ENCODE measurements around the gene ARHGAP20. TPM values are rescaled to one million over a fixed set of nuclear protein-coding genes. Genes with fewer than 3 reads are reported as not detected.
"Not testable (repeated sequence)": the region's sequence is repeated elsewhere in the genome, so short reads cannot be mapped to it uniquely, and the experiment has no call there.

Gene ARHGAP20
- total RNA-seq, 4 donors from 2014 or later: 0.51 to 2.3 (median 1.1) TPM

GRCh38 chr11:110645253-110645652 is 67.0 kb downstream of the ARHGAP20 start:
- no peak overlapping the region for H3K27ac ChIP-seq
- in situ Hi-C loops (cut with MboI; ENCODE audit: low sequenced_read_pairs in 4 of 4) (no loop called here), intact Hi-C loops (cut with DNase I; ENCODE audit: low total_unique reads) (no loop called here)
- no peaks in the 10 kb centered on the region for H3K4me1 ChIP-seq
- no peak overlapping the region for H3K4me3 ChIP-seq
- ATAC-seq: no peak
- TF ChIP-seq CTCF (IDR thresholded peaks at IDR 0.05 in 4 of 5, conservative IDR thresholded peaks at IDR 0.05 in 1 of 5) (no peak), POLR2A (IDR thresholded peaks at IDR 0.05) (no peak)
- DNase-seq: no peak
- no peaks in the 10 kb centered on the region for H3K36me3 ChIP-seq
- H3K27me3 ChIP-seq: no peaks in the 10 kb centered on the region
- no peaks in the 10 kb centered on the region for H3K9me3 ChIP-seq

- no peaks in the 10 kb centered on the region for H3K9me3 ChIP-seq
- H3K27me3 ChIP-seq: no peaks in the 10 kb centered on the region
- DNase-seq: no peak
- no peak for ATAC-seq
- no peak overlapping the region for H3K27ac ChIP-seq
- TF ChIP-seq CTCF (IDR thresholded peaks at IDR 0.05 in 4 of 5, conservative IDR thresholded peaks at IDR 0.05 in 1 of 5) (no peak), POLR2A (IDR thresholded peaks at IDR 0.05) (no peak)
- H3K36me3 ChIP-seq: no peaks in the 10 kb centered on the region
- intact Hi-C loops (cut with DNase I; ENCODE audit: low total_unique reads): no loop called here
- H3K4me3 ChIP-seq: no peak overlapping the region
- H3K4me1 ChIP-seq: no peaks in the 10 kb centered on the region
- in situ Hi-C loops (cut with MboI; ENCODE audit: low sequenced_read_pairs in 4 of 4): no loop called here
Observed at GRCh38 chr11:110634370-110634769, 77.9 kb downstream of the ARHGAP20 start.

- intact Hi-C loops (cut with DNase I; ENCODE audit: low total_unique reads): no loop called here
- DNase-seq: no peak
- Histone ChIP-seq H3K4me1 (no peaks in the 10 kb centered on the region), H3K9me3 (no peaks in the 10 kb centered on the region), H3K27me3 (no peaks in the 10 kb centered on the region), H3K4me3 (no peak overlapping the region), H3K36me3 (no peaks in the 10 kb centered on the region), H3K27ac (no peak overlapping the region)
- ATAC-seq: no peak
- in situ Hi-C loops (cut with MboI; ENCODE audit: low sequenced_read_pairs in 4 of 4): no loop called here
- TF ChIP-seq POLR2A (IDR thresholded peaks at IDR 0.05): no peak
- TF ChIP-seq CTCF (IDR thresholded peaks at IDR 0.05 in 4 of 5, conservative IDR thresholded peaks at IDR 0.05 in 1 of 5): no peak
Observed at GRCh38 chr11:110631551-110631950, 80.7 kb downstream of the ARHGAP20 start.

GRCh38 chr11:110629594-110629993 is 82.6 kb downstream of the ARHGAP20 start:
- no peak for TF ChIP-seq CTCF (IDR thresholded peaks at IDR 0.05 in 4 of 5, conservative IDR thresholded peaks at IDR 0.05 in 1 of 5)
- no peak for TF ChIP-seq POLR2A (IDR thresholded peaks at IDR 0.05)
- H3K9me3 ChIP-seq: no peaks in the 10 kb centered on the region
- no peaks in the 10 kb centered on the region for H3K27me3 ChIP-seq
- H3K36me3 ChIP-seq: no peaks in the 10 kb centered on the region
- H3K4me1 ChIP-seq: no peaks in the 10 kb centered on the region
- intact Hi-C loops (cut with DNase I; ENCODE audit: low total_unique reads) (no loop called here), in situ Hi-C loops (cut with MboI; ENCODE audit: low sequenced_read_pairs in 4 of 4) (no loop called here)
- DNase-seq (no peak), ATAC-seq (no peak)
- H3K27ac ChIP-seq: no peak overlapping the region
- no peak overlapping the region for H3K4me3 ChIP-seq

- intact Hi-C loops (cut with DNase I; ENCODE audit: low total_unique reads): no loop called here
- Histone ChIP-seq H3K27ac (no peak overlapping the region), H3K9me3 (no peaks in the 10 kb centered on the region), H3K36me3 (no peaks in the 10 kb centered on the region), H3K27me3 (no peaks in the 10 kb centered on the region), H3K4me3 (no peak overlapping the region), H3K4me1 (no peaks in the 10 kb centered on the region)
- TF ChIP-seq CTCF (IDR thresholded peaks at IDR 0.05 in 4 of 5, conservative IDR thresholded peaks at IDR 0.05 in 1 of 5) (no peak), POLR2A (IDR thresholded peaks at IDR 0.05) (no peak)
- in situ Hi-C loops (cut with MboI; ENCODE audit: low sequenced_read_pairs in 4 of 4): no loop called here
- ATAC-seq (no peak), DNase-seq (no peak)
Observed at GRCh38 chr11:110621826-110622225, 90.4 kb downstream of the ARHGAP20 start.

GRCh38 chr11:110619366-110619765 is 92.9 kb downstream of the ARHGAP20 start:
- H3K4me3 ChIP-seq; H3K4me1 ChIP-seq; in situ Hi-C loops (cut with MboI; ENCODE audit: low sequenced_read_pairs in 4 of 4); DNase-seq; H3K27ac ChIP-seq; H3K27me3 ChIP-seq; intact Hi-C loops (cut with DNase I; ENCODE audit: low total_unique reads); H3K36me3 ChIP-seq; H3K9me3 ChIP-seq; ATAC-seq: not testable (repeated sequence)
